ENCODE data around the gene PLA1A. TPM values are rescaled to one million over a fixed set of nuclear protein-coding genes. Genes with fewer than 3 reads are reported as not detected.
A peak's percentile ranks its signal among the peaks of the same experiment; 100 is the strongest.
"Not testable (repeated sequence)": the region's sequence is repeated elsewhere in the genome, so short reads cannot be mapped to it uniquely, and the experiment has no call there.

Gene PLA1A
- total RNA-seq, 1 experiment from 2014 or later: not detected

- H3K79me2 ChIP-seq (ENCODE audit: low read length): no peaks in the 10 kb centered on the region
Observed at GRCh38 chr3:119555929-119556328, 41.8 kb upstream of the PLA1A start.

DNA sequence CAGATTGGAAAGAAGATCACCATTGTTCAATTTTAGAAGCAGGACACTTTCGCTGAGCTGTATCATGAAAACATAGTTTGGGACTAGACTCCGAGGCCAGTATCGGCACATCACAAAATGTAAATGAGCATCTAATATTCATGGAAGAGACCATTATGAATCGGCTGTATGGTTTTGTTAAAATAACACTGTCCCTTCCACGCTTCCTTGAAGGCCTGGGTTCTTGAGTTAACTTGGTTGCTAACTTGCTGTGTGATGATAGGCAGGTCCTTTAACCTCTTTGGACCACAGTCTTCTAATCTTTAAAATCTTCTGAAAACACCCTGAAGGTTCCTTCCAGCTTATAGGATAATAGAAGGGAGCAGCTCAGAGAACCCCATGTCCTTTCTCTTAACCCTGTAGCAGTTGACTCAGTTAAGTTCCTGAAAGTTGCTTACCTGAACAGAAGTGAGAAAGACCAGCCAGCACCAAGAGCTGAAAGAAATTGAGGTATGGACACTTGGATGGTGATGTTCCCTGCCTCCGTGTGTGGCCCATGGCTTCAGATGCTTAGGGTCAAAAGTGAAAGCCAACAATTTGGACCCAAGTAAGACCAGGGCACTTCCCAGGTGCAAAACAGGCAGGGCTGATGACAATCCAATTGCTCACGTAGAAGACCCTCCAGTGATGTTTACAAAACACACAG is 40.4 kb upstream of the PLA1A start:
- peaks cover 22% of the 10 kb centered on the region for H3K4me1 ChIP-seq (ENCODE audit: low read length)
- no peaks in the 10 kb centered on the region for H3K79me2 ChIP-seq (ENCODE audit: low read length)
- no peak overlapping the region for H3K4me2 ChIP-seq (ENCODE audit: low read depth, low read length, poor library complexity, severe bottlenecking)
- H3K9me3 ChIP-seq (ENCODE audit: low read length): no peaks in the 10 kb centered on the region
- no peaks in the 10 kb centered on the region for H3K36me3 ChIP-seq (ENCODE audit: insufficient read depth, low read length)
- H4K20me1 ChIP-seq (ENCODE audit: insufficient read depth, low read depth, low read length): no peaks in the 10 kb centered on the region
- H3K4me3 ChIP-seq (ENCODE audit: low read length): no peak overlapping the region
- no peak overlapping the region for H3K9ac ChIP-seq (ENCODE audit: low read length)
- H2AFZ ChIP-seq (ENCODE audit: low read length): no peak overlapping the region
- DNase-seq: no peak
- H3K9me2 ChIP-seq (replicated peaks; ENCODE audit: insufficient read depth, low read length): no peaks in the 10 kb centered on the region
- H3K27ac ChIP-seq (ENCODE audit: low read length): no peak overlapping the region
- H3K27me3 ChIP-seq (ENCODE audit: low read length): no peaks in the 10 kb centered on the region

More at GRCh38 chr3:119555929-119556328, 41.8 kb upstream of the PLA1A start:
- no peak overlapping the region for H3K27ac ChIP-seq (ENCODE audit: low read length)
- H3K27me3 ChIP-seq (ENCODE audit: low read length): no peaks in the 10 kb centered on the region
- DNase-seq: no peak
- no peak overlapping the region for H3K4me3 ChIP-seq (ENCODE audit: low read length)
- H3K9ac ChIP-seq (ENCODE audit: low read length): no peak overlapping the region
- no peaks in the 10 kb centered on the region for H3K36me3 ChIP-seq (ENCODE audit: insufficient read depth, low read length)
- H3K9me3 ChIP-seq (ENCODE audit: low read length): no peaks in the 10 kb centered on the region
- H3K9me2 ChIP-seq (replicated peaks; ENCODE audit: insufficient read depth, low read length): no peaks in the 10 kb centered on the region
- H3K4me1 ChIP-seq (ENCODE audit: low read length): peaks cover 22% of the 10 kb centered on the region
- H2AFZ ChIP-seq (ENCODE audit: low read length): no peak overlapping the region
- H4K20me1 ChIP-seq (ENCODE audit: insufficient read depth, low read depth, low read length): no peaks in the 10 kb centered on the region
- no peak overlapping the region for H3K4me2 ChIP-seq (ENCODE audit: low read depth, low read length, poor library complexity, severe bottlenecking)

DNA sequence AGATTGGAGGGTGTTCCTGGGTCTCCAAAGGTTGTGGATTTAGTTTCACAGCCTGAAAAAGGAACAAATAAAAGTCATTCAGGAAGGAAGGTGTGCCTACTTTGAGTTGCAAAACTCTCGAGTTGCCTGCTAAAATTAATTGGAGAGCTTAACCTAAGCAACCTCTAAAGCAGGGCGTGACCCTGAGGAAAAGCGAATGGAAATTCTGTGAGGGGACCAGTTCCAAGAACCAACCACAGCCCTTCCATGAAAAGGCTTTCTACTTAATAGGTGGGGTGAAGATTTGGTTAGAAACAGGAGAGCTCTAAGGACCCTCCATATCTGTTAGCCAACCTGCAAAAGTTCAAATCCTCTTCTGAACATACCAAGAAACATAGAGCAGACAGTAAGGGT is 39.8 kb upstream of the PLA1A start:
- Histone ChIP-seq H3K4me2 (ENCODE audit: low read depth, low read length, poor library complexity, severe bottlenecking) (no peak overlapping the region), H4K20me1 (ENCODE audit: insufficient read depth, low read depth, low read length) (no peaks in the 10 kb centered on the region), H3K9ac (ENCODE audit: low read length) (no peak overlapping the region), H3K27ac (ENCODE audit: low read length) (no peak overlapping the region), H3K4me3 (ENCODE audit: low read length) (no peak overlapping the region), H3K9me3 (ENCODE audit: low read length) (no peaks in the 10 kb centered on the region), H3K4me1 (ENCODE audit: low read length) (peaks cover 22% of the 10 kb centered on the region), H3K9me2 (replicated peaks; ENCODE audit: insufficient read depth, low read length) (no peaks in the 10 kb centered on the region), H3K27me3 (ENCODE audit: low read length) (no peaks in the 10 kb centered on the region), H2AFZ (ENCODE audit: low read length) (no peak overlapping the region), H3K36me3 (ENCODE audit: insufficient read depth, low read length) (no peaks in the 10 kb centered on the region), H3K79me2 (ENCODE audit: low read length) (no peaks in the 10 kb centered on the region)
- no peak for DNase-seq

- Histone ChIP-seq H3K9ac (ENCODE audit: low read length) (no peak overlapping the region), H3K9me2 (replicated peaks; ENCODE audit: insufficient read depth, low read length) (no peaks in the 10 kb centered on the region), H3K36me3 (ENCODE audit: insufficient read depth, low read length) (no peaks in the 10 kb centered on the region), H4K20me1 (ENCODE audit: insufficient read depth, low read depth, low read length) (no peaks in the 10 kb centered on the region), H2AFZ (ENCODE audit: low read length) (no peak overlapping the region), H3K79me2 (ENCODE audit: low read length) (no peaks in the 10 kb centered on the region), H3K27ac (ENCODE audit: low read length) (no peak overlapping the region), H3K27me3 (ENCODE audit: low read length) (no peaks in the 10 kb centered on the region), H3K4me3 (ENCODE audit: low read length) (no peak overlapping the region), H3K4me1 (ENCODE audit: low read length) (peaks cover 22% of the 10 kb centered on the region), H3K9me3 (ENCODE audit: low read length) (no peaks in the 10 kb centered on the region), H3K4me2 (ENCODE audit: low read depth, low read length, poor library complexity, severe bottlenecking) (no peak overlapping the region)
- DNase-seq: no peak
Observed at GRCh38 chr3:119558626-119559317, 38.9 kb upstream of the PLA1A start.

DNA sequence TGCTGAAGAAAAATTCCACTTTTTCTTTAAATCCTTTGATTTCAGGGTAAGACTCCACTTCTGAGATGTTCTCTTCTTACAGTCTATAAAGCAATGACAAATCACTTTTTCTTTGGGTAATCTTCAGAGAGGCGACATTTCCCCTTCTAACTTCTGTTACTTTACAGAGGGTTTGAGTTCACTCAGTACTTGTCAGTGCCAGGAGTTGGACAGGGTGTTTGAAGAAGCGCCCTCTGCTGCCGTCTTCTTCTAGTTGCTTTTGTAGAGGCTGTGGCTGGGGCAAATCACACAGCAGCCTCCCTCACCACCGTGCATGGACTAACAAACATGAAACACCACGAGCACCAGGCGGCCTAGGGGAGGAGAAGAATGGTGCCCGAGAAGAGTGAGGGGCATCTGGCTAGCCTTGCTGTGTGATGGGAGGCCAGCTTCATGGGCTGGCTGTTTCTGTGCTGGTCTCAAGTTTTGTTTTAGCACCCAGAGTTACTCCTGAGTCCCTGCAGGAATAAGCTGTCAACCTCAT is 38.2 kb upstream of the PLA1A start, which contains the start of gene CD80:
CD80 (minus strand) TSS at position 174 of the 523 bp plus-strand sequence. CDS start 1,886 bp downstream, outside the sequence.
- Histone ChIP-seq H3K9me2 (replicated peaks; ENCODE audit: insufficient read depth, low read length) (no peaks in the 10 kb centered on the region), H3K36me3 (ENCODE audit: insufficient read depth, low read length) (no peaks in the 10 kb centered on the region), H3K4me1 (ENCODE audit: low read length) (peaks cover 22% of the 10 kb centered on the region), H3K9ac (ENCODE audit: low read length) (no peak within 1 kb of the TSS), H3K9me3 (ENCODE audit: low read length) (no peaks in the 10 kb centered on the region), H4K20me1 (ENCODE audit: insufficient read depth, low read depth, low read length) (no peaks in the 10 kb centered on the region), H2AFZ (ENCODE audit: low read length) (peak within 1 kb of the TSS; percentile 5; the same call in 1 of the 2 replicates), H3K4me2 (ENCODE audit: low read depth, low read length, poor library complexity, severe bottlenecking) (no peak within 1 kb of the TSS), H3K27ac (ENCODE audit: low read length) (no peak within 1 kb of the TSS), H3K79me2 (ENCODE audit: low read length) (no peaks in the 10 kb centered on the region), H3K4me3 (ENCODE audit: low read length) (no peak within 1 kb of the TSS), H3K27me3 (ENCODE audit: low read length) (no peaks in the 10 kb centered on the region)
- DNase-seq: peak; percentile 79

DNA sequence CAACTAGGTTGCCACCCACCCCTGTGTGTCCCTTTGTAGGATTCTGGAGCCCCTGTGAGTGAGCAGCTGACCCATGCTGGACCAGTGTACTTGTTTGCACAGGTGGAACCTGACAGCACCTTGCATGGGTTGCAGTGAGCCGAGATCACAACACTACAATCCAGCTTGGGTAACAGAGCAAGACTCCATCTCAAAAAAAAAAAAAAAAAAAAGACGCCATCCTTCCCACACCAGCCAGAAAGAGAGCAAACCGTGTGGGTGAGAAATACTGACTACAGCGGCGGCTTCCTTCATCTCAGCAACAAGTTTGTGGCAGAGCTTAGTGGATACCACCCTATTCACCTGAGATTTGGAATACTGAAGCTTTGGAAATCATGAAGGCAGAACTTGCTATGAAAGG is 37.5 kb upstream of the PLA1A start:
- no peak overlapping the region for H3K4me2 ChIP-seq (ENCODE audit: low read depth, low read length, poor library complexity, severe bottlenecking)
- peaks cover 18% of the 10 kb centered on the region for H3K4me1 ChIP-seq (ENCODE audit: low read length)
- no peak overlapping the region for H3K9ac ChIP-seq (ENCODE audit: low read length)
- no peaks in the 10 kb centered on the region for H3K79me2 ChIP-seq (ENCODE audit: low read length)
- peak overlapping the region; percentile 5; the same call in 1 of the 2 replicates for H2AFZ ChIP-seq (ENCODE audit: low read length)
- no peaks in the 10 kb centered on the region for H3K9me2 ChIP-seq (replicated peaks; ENCODE audit: insufficient read depth, low read length)
- H4K20me1 ChIP-seq (ENCODE audit: insufficient read depth, low read depth, low read length): no peaks in the 10 kb centered on the region
- no peaks in the 10 kb centered on the region for H3K9me3 ChIP-seq (ENCODE audit: low read length)
- H3K27ac ChIP-seq (ENCODE audit: low read length): no peak overlapping the region
- no peak for DNase-seq
- no peak overlapping the region for H3K4me3 ChIP-seq (ENCODE audit: low read length)
- no peaks in the 10 kb centered on the region for H3K36me3 ChIP-seq (ENCODE audit: insufficient read depth, low read length)
- no peaks in the 10 kb centered on the region for H3K27me3 ChIP-seq (ENCODE audit: low read length)

DNA sequence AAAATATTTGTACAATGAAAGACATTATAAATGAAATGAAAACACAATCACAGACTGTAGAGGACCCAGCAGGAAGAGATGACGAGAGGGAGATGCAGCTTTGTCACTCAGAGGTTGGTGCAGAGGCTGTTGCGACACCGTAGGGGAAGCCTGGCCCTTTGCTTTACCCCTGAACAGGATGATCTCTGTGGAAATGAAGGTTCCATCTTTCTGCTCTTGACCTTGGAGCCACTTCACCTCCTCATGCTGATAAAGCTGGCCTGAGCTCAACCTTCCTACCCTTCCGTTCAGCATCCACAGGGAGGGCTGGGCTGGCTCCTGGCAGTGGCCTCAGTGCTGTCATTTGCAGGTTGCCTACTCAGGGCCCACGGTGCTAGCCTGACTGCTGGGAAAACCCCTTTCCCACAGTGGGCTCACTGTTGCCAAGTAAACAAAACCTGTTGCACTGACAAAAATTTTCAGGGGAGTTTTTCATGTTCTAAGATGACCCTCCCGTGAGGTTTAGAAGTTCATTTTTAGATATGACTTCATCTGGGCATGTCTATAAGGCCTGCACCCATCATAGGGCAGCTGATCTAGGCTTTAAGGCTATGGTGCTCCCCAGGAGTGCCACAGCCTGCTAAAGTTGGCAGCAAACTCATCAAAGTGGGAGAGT is 35.3 kb upstream of the PLA1A start:
- no peak overlapping the region for H3K9ac ChIP-seq (ENCODE audit: low read length)
- H3K36me3 ChIP-seq (ENCODE audit: insufficient read depth, low read length): no peaks in the 10 kb centered on the region
- H3K9me2 ChIP-seq (replicated peaks; ENCODE audit: insufficient read depth, low read length): no peaks in the 10 kb centered on the region
- no peak overlapping the region for H2AFZ ChIP-seq (ENCODE audit: low read length)
- H3K27ac ChIP-seq (ENCODE audit: low read length): no peak overlapping the region
- H3K79me2 ChIP-seq (ENCODE audit: low read length): no peaks in the 10 kb centered on the region
- H3K9me3 ChIP-seq (ENCODE audit: low read length): no peaks in the 10 kb centered on the region
- H3K4me3 ChIP-seq (ENCODE audit: low read length): no peak overlapping the region
- no peaks in the 10 kb centered on the region for H3K27me3 ChIP-seq (ENCODE audit: low read length)
- peaks cover 10% of the 10 kb centered on the region; the same call in 1 of the 2 replicates for H3K4me1 ChIP-seq (ENCODE audit: low read length)
- H3K4me2 ChIP-seq (ENCODE audit: low read depth, low read length, poor library complexity, severe bottlenecking): no peak overlapping the region
- no peak for DNase-seq
- H4K20me1 ChIP-seq (ENCODE audit: insufficient read depth, low read depth, low read length): no peaks in the 10 kb centered on the region

DNA sequence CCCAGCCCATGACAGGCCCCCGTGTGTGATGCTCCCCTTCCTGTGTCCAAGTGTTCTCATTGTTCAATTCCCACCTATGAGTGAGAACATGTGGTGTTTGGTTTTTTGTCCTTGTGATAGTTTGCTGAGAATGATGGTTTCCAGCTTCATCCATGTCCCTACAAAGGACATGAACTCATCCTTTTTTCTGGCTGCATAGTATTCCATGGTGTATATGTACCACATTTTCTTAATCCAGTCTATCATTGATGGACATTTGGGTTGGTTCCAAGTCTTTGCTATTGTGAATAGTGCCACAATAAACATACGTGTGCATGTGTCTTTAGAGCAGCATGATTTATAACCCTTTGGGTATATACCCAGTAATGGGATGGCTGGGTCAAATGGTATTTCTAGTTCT is 34.4 kb upstream of the PLA1A start:
- H3K4me3 ChIP-seq (ENCODE audit: low read length); H3K36me3 ChIP-seq (ENCODE audit: insufficient read depth, low read length); H4K20me1 ChIP-seq (ENCODE audit: insufficient read depth, low read depth, low read length); H2AFZ ChIP-seq (ENCODE audit: low read length); H3K27ac ChIP-seq (ENCODE audit: low read length); H3K27me3 ChIP-seq (ENCODE audit: low read length); H3K9me3 ChIP-seq (ENCODE audit: low read length); DNase-seq; H3K9me2 ChIP-seq (replicated peaks; ENCODE audit: insufficient read depth, low read length); H3K4me2 ChIP-seq (ENCODE audit: low read depth, low read length, poor library complexity, severe bottlenecking); H3K9ac ChIP-seq (ENCODE audit: low read length); H3K4me1 ChIP-seq (ENCODE audit: low read length); H3K79me2 ChIP-seq (ENCODE audit: low read length): not testable (repeated sequence)
